ENCODE data around the gene CDC42BPB.

CDC42BPB gene

DNA sequence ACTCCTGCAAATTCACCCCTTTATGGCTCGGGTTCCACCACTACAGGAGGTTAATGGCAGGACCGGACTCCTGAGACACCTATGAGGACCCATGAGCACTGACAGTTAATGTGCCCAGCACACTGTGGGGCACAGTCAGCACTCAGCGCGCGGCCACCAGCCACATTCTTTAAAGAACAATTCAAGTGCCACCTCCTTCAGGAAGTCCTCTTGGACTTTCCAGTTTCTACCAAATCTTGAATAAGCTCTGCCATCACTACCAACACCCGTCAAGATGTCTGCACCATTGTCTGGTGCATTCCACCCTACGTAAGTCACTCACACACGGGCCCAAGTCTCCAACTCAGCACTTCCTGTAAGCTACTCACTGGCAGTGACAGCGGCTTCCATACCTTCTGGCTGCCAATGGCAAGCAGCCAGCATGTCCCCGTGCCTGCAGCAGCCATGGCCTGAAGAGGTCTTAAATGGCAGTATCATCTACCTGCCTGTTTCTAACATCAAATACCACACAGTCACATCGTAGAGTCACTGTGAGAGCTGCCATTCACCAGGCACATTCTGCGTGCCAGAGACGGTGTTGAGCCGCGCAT, 48.5 kb downstream of the CDC42BPB start:
- TF ChIP-seq, protein P1, sequence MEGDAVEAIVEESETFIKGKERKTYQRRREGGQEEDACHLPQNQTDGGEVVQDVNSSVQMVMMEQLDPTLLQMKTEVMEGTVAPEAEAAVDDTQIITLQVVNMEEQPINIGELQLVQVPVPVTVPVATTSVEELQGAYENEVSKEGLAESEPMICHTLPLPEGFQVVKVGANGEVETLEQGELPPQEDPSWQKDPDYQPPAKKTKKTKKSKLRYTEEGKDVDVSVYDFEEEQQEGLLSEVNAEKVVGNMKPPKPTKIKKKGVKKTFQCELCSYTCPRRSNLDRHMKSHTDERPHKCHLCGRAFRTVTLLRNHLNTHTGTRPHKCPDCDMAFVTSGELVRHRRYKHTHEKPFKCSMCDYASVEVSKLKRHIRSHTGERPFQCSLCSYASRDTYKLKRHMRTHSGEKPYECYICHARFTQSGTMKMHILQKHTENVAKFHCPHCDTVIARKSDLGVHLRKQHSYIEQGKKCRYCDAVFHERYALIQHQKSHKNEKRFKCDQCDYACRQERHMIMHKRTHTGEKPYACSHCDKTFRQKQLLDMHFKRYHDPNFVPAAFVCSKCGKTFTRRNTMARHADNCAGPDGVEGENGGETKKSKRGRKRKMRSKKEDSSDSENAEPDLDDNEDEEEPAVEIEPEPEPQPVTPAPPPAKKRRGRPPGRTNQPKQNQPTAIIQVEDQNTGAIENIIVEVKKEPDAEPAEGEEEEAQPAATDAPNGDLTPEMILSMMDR (conservative IDR thresholded peaks at IDR 0.05): no peak

DNA sequence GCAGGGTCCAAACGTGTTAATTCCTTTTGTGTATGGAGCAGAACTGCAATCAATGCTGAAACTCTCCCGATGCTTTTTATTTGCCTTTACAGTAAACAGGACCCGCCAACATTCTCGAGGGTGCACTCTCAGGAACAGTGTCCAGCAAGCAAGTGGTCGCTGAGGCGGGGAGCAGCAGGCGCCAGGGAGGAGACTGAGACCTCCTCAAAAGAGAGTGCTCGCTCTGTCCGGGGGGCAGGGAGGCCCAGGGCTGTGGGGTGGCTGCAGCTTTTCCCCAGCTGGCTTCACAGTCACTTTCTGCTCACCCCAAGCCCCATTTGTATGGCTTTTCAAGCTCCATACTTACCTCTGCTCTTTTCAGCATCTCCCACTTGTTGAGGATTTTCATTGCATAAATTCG, 49.2 kb downstream of the CDC42BPB start:
- TF ChIP-seq, protein P1 (conservative IDR thresholded peaks at IDR 0.05): no peak
- peak overlapping the region; percentile 27; the same call in 1 of the 2 replicates for H3K27ac ChIP-seq

More for the DNA sequence above, 48.5 kb downstream of the CDC42BPB start:
- H3K27ac ChIP-seq: peak overlapping the region; percentile 27; the same call in 1 of the 2 replicates

DNA sequence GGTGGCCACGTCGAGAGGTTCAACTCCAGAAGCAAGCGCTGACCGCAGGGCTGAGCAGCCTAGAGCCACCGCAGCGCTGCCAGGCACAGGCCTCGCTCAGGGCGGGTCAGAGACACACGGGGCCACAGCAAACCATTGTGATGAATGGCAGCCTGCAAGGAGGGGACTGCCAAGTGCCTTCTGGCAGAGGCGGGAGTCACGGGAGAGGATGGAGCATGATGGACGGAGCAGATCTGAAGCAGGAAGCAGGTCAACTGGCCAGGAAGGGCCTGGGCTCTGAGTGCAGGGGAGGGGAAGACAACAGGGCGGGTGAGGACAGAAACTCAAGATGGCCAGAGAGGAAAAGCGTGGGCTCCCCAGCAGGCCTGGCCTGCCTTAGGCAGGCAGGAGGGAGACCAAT, 49.8 kb downstream of the CDC42BPB start:
- peak overlapping the region; percentile 46 for H3K27ac ChIP-seq
- TF ChIP-seq, protein P1 (conservative IDR thresholded peaks at IDR 0.05): no peak

DNA sequence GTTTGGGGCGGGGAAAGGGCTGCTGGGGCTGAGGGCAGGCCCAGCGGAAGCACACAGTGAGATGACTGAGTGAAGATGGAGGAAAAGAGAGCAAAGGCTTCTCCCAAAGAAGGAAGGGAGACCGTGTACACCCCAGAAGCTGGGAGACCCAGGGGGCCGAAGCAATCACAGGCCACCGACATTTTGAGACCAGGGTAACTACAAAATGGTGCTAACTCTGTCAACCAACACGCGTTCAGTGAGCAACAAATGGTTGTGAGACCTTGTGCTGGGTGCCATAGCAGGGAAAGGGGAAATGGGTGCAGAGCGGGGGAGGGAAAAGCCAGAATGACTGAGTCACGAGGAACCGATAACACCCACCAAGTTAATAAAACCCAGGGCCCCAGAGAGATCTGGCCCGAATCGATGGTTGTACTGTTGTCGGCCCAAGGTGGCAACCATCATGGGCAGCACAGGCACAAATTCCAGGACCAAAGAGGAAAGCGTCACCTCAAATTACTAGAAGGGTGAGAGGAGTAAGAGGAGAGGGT, 50.3 kb downstream of the CDC42BPB start:
- TF ChIP-seq, protein P1 (conservative IDR thresholded peaks at IDR 0.05): no peak
- H3K27ac ChIP-seq: peak overlapping the region; percentile 46

DNA sequence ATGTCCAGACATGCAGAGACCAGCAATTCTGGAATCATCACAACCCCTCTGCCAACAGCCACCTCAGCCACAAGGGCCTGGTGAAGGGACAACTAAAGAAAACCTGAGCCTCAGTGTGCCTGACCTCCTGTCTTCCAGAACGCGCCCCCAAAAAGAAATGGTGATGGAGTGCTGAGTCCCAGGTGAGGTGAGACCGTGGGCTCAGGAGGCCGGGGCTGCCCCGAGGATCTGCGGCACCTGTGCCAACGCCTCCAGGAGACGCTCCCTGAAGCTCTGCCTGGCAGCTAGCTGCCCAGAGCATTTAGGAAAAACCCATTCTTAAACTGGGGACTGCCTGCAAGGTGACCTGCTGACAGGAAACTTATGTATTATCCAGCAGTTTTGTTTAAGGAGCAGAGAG, 51.2 kb downstream of the CDC42BPB start:
- H3K27ac ChIP-seq: peak overlapping the region; percentile 46
- TF ChIP-seq, protein P1 (conservative IDR thresholded peaks at IDR 0.05): no peak

DNA sequence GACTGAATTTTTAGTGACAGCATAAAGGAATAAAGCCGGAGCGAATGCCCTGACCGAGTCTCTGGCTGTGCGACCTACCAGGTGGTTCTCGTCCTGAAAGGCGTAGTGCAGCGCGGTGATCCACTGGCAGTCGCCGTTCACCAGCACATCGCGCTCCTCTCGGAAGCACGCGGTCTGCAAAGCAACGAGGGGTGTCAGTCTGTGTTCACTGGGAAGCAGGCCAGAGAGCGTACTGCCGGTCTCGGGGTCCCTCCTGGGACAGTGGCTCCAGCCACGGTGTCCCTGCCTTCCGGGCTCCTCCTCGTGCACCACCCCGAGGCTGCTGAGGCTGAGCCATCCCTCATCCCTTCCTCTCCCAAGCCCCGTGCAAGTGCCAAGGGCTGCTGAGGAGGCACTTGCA, 53.5 kb downstream of the CDC42BPB start:
- TF ChIP-seq, protein P1 (conservative IDR thresholded peaks at IDR 0.05): no peak
- no peak overlapping the region for H3K27ac ChIP-seq

DNA sequence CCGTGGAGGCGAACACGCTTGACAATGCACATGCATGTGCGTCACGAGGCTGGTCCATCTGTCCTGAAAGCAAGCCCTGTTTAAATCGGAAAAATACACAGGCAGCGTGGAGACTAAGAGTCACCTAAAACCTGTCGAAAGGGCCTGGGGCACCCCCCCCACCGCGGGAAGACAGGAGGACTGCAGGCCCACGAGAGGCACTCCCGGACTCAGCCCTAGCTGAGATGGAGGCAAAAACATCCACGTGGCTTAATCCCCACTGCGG, 54.1 kb downstream of the CDC42BPB start:
- TF ChIP-seq, protein P1 (conservative IDR thresholded peaks at IDR 0.05): no peak
- no peak overlapping the region for H3K27ac ChIP-seq
